ENCODE data around the gene CGB3.
"Not testable (repeated sequence)": the region's sequence is repeated elsewhere in the genome, so short reads cannot be mapped to it uniquely, and the experiment has no call there.

GRCh38 chr19:49031642-49032301 lies 7.6 kb upstream of the CGB3 start, which contains the start of gene CGB2:
- TF ChIP-seq, protein P1, sequence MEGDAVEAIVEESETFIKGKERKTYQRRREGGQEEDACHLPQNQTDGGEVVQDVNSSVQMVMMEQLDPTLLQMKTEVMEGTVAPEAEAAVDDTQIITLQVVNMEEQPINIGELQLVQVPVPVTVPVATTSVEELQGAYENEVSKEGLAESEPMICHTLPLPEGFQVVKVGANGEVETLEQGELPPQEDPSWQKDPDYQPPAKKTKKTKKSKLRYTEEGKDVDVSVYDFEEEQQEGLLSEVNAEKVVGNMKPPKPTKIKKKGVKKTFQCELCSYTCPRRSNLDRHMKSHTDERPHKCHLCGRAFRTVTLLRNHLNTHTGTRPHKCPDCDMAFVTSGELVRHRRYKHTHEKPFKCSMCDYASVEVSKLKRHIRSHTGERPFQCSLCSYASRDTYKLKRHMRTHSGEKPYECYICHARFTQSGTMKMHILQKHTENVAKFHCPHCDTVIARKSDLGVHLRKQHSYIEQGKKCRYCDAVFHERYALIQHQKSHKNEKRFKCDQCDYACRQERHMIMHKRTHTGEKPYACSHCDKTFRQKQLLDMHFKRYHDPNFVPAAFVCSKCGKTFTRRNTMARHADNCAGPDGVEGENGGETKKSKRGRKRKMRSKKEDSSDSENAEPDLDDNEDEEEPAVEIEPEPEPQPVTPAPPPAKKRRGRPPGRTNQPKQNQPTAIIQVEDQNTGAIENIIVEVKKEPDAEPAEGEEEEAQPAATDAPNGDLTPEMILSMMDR (optimal IDR thresholded peaks at IDR 0.05 in 1 of 3, IDR thresholded peaks at IDR 0.05 in 1 of 3, conservative IDR thresholded peaks at IDR 0.05 in 1 of 3; ENCODE audit: extremely low read depth in 1 of 3, insufficient read depth in 2 of 3, low read length in 3 of 3), result peak in 2 of 3 experiments; percentile 46
- TF ChIP-seq EZH2 (IDR thresholded peaks at IDR 0.05; ENCODE audit: low read length), result not testable (repeated sequence)

All from keratinocyte (primary cell).